Neuron (in vitro differentiated cells): ENCODE measurements around the gene UEVLD.

Experiments
- H2AFZ ChIP-seq: one replicate; pipeline ENCODE4 v1.6.1; 2013; ENCODE audit warnings: low read depth, mild to moderate bottlenecking, inconsistent platforms, low read length, moderate library complexity
- H3K27me3 ChIP-seq: one replicate; pipeline ENCODE4 v1.6.1; 2013; ENCODE audit warnings: low read length; ENCODE audit not compliant: insufficient read depth
- H3K36me3 ChIP-seq: one replicate; pipeline ENCODE4 v1.6.1; 2013; ENCODE audit warnings: low read length; ENCODE audit not compliant: insufficient read depth
- H3K4me1 ChIP-seq: one replicate; pipeline ENCODE4 v1.6.1; 2013; ENCODE audit warnings: low read length; ENCODE audit not compliant: insufficient read depth
- H3K4me3 ChIP-seq: 2 replicates; pipeline ENCODE4 v1.5.1; 2013; ENCODE audit warnings: mild to moderate bottlenecking, low read length, moderate library complexity
- H3K9me3 ChIP-seq: one replicate; pipeline ENCODE4 v1.6.1; 2013; ENCODE audit warnings: low read length

UEVLD gene

GRCh38 chr11:18588297-18589252 is at the start of gene UEVLD:
Gene UEVLD (minus strand): TSS chr11:18588734. CDS start chr11:18588654, 80 bp downstream.
- no peaks in the 10 kb centered on the region for H3K27me3 ChIP-seq
- no peaks in the 10 kb centered on the region for H3K9me3 ChIP-seq
- peak within 1 kb of the TSS; percentile 83 for H2AFZ ChIP-seq
- H3K4me1 ChIP-seq: peaks cover 27% of the 10 kb centered on the region
- H3K36me3 ChIP-seq: no peaks in the 10 kb centered on the region
- peak within 1 kb of the TSS; percentile 69 for H3K4me3 ChIP-seq

GRCh38 chr11:18634140-18635032 is 45.9 kb upstream of the UEVLD start, which contains the start of gene SPTY2D1:
Gene SPTY2D1 (minus strand): TSS chr11:18634342. CDS start chr11:18634257, 85 bp downstream.
- Histone ChIP-seq H2AFZ (peak within 1 kb of the TSS; percentile 70), H3K9me3 (no peaks in the 10 kb centered on the region), H3K4me3 (peak within 1 kb of the TSS; percentile 89), H3K36me3 (no peaks in the 10 kb centered on the region), H3K27me3 (no peaks in the 10 kb centered on the region), H3K4me1 (peaks cover 16% of the 10 kb centered on the region)

- Histone ChIP-seq H3K9me3 (no peaks in the 10 kb centered on the region), H3K36me3 (no peaks in the 10 kb centered on the region), H3K4me3 (peak overlapping the region; percentile 89), H2AFZ (no peak overlapping the region), H3K27me3 (no peaks in the 10 kb centered on the region), H3K4me1 (peaks cover 16% of the 10 kb centered on the region)
These were observed 45.0 kb upstream of the UEVLD start for GRCh38 chr11:18633256-18634139.

GRCh38 chr11:18632841-18633240 is 44.3 kb upstream of the UEVLD start:
- Histone ChIP-seq H3K36me3 (no peaks in the 10 kb centered on the region), H2AFZ (no peak overlapping the region), H3K4me1 (peaks cover 16% of the 10 kb centered on the region), H3K4me3 (peak overlapping the region; percentile 89), H3K27me3 (no peaks in the 10 kb centered on the region), H3K9me3 (no peaks in the 10 kb centered on the region)

GRCh38 chr11:18624161-18624560 is 35.6 kb upstream of the UEVLD start:
- Histone ChIP-seq H3K27me3 (no peaks in the 10 kb centered on the region), H3K36me3 (no peaks in the 10 kb centered on the region), H3K9me3 (no peaks in the 10 kb centered on the region), H3K4me3 (no peak overlapping the region), H3K4me1 (no peaks in the 10 kb centered on the region), H2AFZ (no peak overlapping the region)

GRCh38 chr11:18623707-18624106 is 35.2 kb upstream of the UEVLD start:
- no peaks in the 10 kb centered on the region for H3K27me3 ChIP-seq
- H2AFZ ChIP-seq: no peak overlapping the region
- no peaks in the 10 kb centered on the region for H3K36me3 ChIP-seq
- no peaks in the 10 kb centered on the region for H3K4me1 ChIP-seq
- H3K9me3 ChIP-seq: no peaks in the 10 kb centered on the region
- H3K4me3 ChIP-seq: no peak overlapping the region

- no peaks in the 10 kb centered on the region for H3K9me3 ChIP-seq
- peaks cover 3% of the 10 kb centered on the region for H3K4me1 ChIP-seq
- no peak overlapping the region for H3K4me3 ChIP-seq
- no peak overlapping the region for H2AFZ ChIP-seq
- H3K36me3 ChIP-seq: peaks cover 24% of the 10 kb centered on the region
- H3K27me3 ChIP-seq: no peaks in the 10 kb centered on the region
These were observed 29.9 kb upstream of the UEVLD start for GRCh38 chr11:18618342-18619025.

GRCh38 chr11:18617688-18618341 is 29.3 kb upstream of the UEVLD start:
- Histone ChIP-seq H2AFZ (no peak overlapping the region), H3K36me3 (peaks cover 26% of the 10 kb centered on the region), H3K27me3 (no peaks in the 10 kb centered on the region), H3K4me1 (peaks cover 3% of the 10 kb centered on the region), H3K9me3 (no peaks in the 10 kb centered on the region), H3K4me3 (no peak overlapping the region)

GRCh38 chr11:18615628-18616392 is 27.3 kb upstream of the UEVLD start:
- Histone ChIP-seq H3K36me3 (peaks cover 41% of the 10 kb centered on the region), H3K4me3 (no peak overlapping the region), H2AFZ (no peak overlapping the region), H3K4me1 (peaks cover 3% of the 10 kb centered on the region), H3K9me3 (no peaks in the 10 kb centered on the region), H3K27me3 (no peaks in the 10 kb centered on the region)

GRCh38 chr11:18614667-18615066 is 26.1 kb upstream of the UEVLD start:
- H3K4me1 ChIP-seq: peaks cover 3% of the 10 kb centered on the region
- no peaks in the 10 kb centered on the region for H3K27me3 ChIP-seq
- H3K4me3 ChIP-seq: no peak overlapping the region
- no peak overlapping the region for H2AFZ ChIP-seq
- H3K9me3 ChIP-seq: no peaks in the 10 kb centered on the region
- H3K36me3 ChIP-seq: peaks cover 47% of the 10 kb centered on the region

GRCh38 chr11:18612394-18612793 is 23.9 kb upstream of the UEVLD start:
- Histone ChIP-seq H2AFZ (no peak overlapping the region), H3K4me1 (peaks cover 3% of the 10 kb centered on the region), H3K36me3 (peaks cover 62% of the 10 kb centered on the region), H3K9me3 (no peaks in the 10 kb centered on the region), H3K4me3 (no peak overlapping the region), H3K27me3 (no peaks in the 10 kb centered on the region)
